Measurements from ENCODE around the gene C10orf95. TPM values are rescaled to one million over a fixed set of nuclear protein-coding genes. Genes with fewer than 3 reads are reported as not detected.

Gene C10orf95
- total and polyA plus RNA-seq, 8 donors, result 0.70 to 7.3 (median 1.7) TPM

- peaks cover 8 to 81% of the 10 kb centered on the region in 2 donors for H3K27me3 ChIP-seq
- no peaks in the 10 kb centered on the region for H3K9me3 ChIP-seq
- TF ChIP-seq CTCF (IDR thresholded peaks at IDR 0.05), result no peak
- intact Hi-C loops (cut with DNase I), result no loop called here
- ATAC-seq (no peak), DNase-seq (peak in 1 of 4 donors; percentile 71)
- H3K27ac ChIP-seq, result no peak overlapping the region
- no peaks in the 10 kb centered on the region for H3K36me3 ChIP-seq
- H3K4me1 ChIP-seq, result peaks cover 10 to 17% of the 10 kb centered on the region in 2 donors
- H3K4me3 ChIP-seq, result no peak overlapping the region
These were observed 34.6 kb downstream of the C10orf95 start for GRCh38 chr10:102416695-102417094.

- H3K4me1 ChIP-seq, result peaks cover 10 to 17% of the 10 kb centered on the region in 2 donors
- intact Hi-C loops (cut with DNase I), result no loop called here
- DNase-seq (no peak), ATAC-seq (no peak)
- peaks cover 12 to 85% of the 10 kb centered on the region in 2 donors for H3K27me3 ChIP-seq
- TF ChIP-seq CTCF (IDR thresholded peaks at IDR 0.05), result no peak
- H3K9me3 ChIP-seq, result no peaks in the 10 kb centered on the region
- H3K36me3 ChIP-seq, result no peaks in the 10 kb centered on the region
- no peak overlapping the region for H3K27ac ChIP-seq
- H3K4me3 ChIP-seq, result no peak overlapping the region
These were observed 35.1 kb downstream of the C10orf95 start for GRCh38 chr10:102416283-102416682.

- no peak for TF ChIP-seq CTCF (IDR thresholded peaks at IDR 0.05)
- DNase-seq (peak in 1 of 4 donors; percentile 29), ATAC-seq (no peak)
- Histone ChIP-seq H3K9me3 (no peaks in the 10 kb centered on the region), H3K27ac (no peak overlapping the region), H3K27me3 (peaks cover 27 to 100% of the 10 kb centered on the region in 2 donors), H3K4me3 (no peak overlapping the region), H3K4me1 (peaks cover 2 to 20% of the 10 kb centered on the region in 2 donors), H3K36me3 (no peaks in the 10 kb centered on the region)
- intact Hi-C loops (cut with DNase I), result no loop called here
These were observed 36.6 kb downstream of the C10orf95 start for GRCh38 chr10:102414749-102415148.

- ATAC-seq, result no peak
- DNase-seq, result no peak
- no peak overlapping the region for H3K4me3 ChIP-seq
These were observed 37.4 kb downstream of the C10orf95 start for GRCh38 chr10:102413806-102414561.

More at GRCh38 chr10:102413806-102414561, 37.4 kb downstream of the C10orf95 start:
- no peak overlapping the region for H3K27ac ChIP-seq
- no peaks in the 10 kb centered on the region for H3K9me3 ChIP-seq
- H3K27me3 ChIP-seq, result peaks cover 34 to 100% of the 10 kb centered on the region in 2 donors
- peaks cover 0 to 19% of the 10 kb centered on the region in 2 donors for H3K4me1 ChIP-seq
- no peak for TF ChIP-seq CTCF (IDR thresholded peaks at IDR 0.05)
- no peaks in the 10 kb centered on the region for H3K36me3 ChIP-seq
- intact Hi-C loops (cut with DNase I), result no loop called here

All from left lung (tissue), 10 donors.